IMR-90 (cell line): ENCODE data around the gene NYAP1. TPM values are rescaled to one million over a fixed set of nuclear protein-coding genes. Genes with fewer than 3 reads are reported as not detected.

Experiments used
- ATAC-seq: fragments of 200-7000 bp; cut with Tn5 transposase; 2 replicates; pipeline ENCODE4 v1.9.1; 2020; ENCODE audit warnings: low read depth, mild to moderate bottlenecking, moderate library complexity
- BruUV-seq: library from RNA; stranded (reverse); fragments of 400-500 nt; replicated peaks from 2 replicates; lab custom pipeline; 2021; lab: Mats Ljungman, UMichigan
- CTCF ChIA-PET: fragments of 300-600 bp; formaldehyde crosslinking; extraction: SDS; loops from one replicate; lab custom pipeline; 2021; ENCODE audit warnings: antibody characterized with exemption; lab: Yijun Ruan, JAX
- POLR2A ChIA-PET: fragments of 300-600 bp; sonication (Branson Sonifier 250); formaldehyde crosslinking; loops from one replicate; lab custom pipeline; 2022; ENCODE audit warnings: antibody characterized with exemption; ENCODE audit not compliant: unreplicated experiment; lab: Charles Lee
- DNase-seq: peaks from one replicate; pipeline ENCODE4 v3.0.0; 2013
- H2AFZ ChIP-seq: replicated peaks from 2 replicates; pipeline ENCODE3; 2013; ENCODE audit warnings: low read length, mild to moderate bottlenecking; ENCODE audit not compliant: poor library complexity
- H2AK5ac ChIP-seq: 2 replicates; pipeline ENCODE4 v1.6.1; 2013; ENCODE audit warnings: low read depth, low read length, inconsistent platforms
- H2AK9ac ChIP-seq: replicated peaks from 2 replicates; pipeline ENCODE3; 2013; ENCODE audit warnings: mild to moderate bottlenecking, low read depth, low read length, moderate library complexity; ENCODE audit not compliant: poor library complexity
- H2BK120ac ChIP-seq: 2 replicates; pipeline ENCODE4 v1.6.1; 2013; ENCODE audit warnings: low read depth, low read length, inconsistent platforms
- H2BK15ac ChIP-seq: 3 replicates; pipeline ENCODE4 v1.6.1; 2013; ENCODE audit warnings: low read depth, low read length, inconsistent platforms
- H2BK20ac ChIP-seq: 2 replicates; pipeline ENCODE4 v1.6.1; 2013; ENCODE audit warnings: low read depth, mild to moderate bottlenecking, inconsistent platforms, low read length, moderate library complexity
- H2BK5ac ChIP-seq: 2 replicates; pipeline ENCODE4 v1.6.1; 2013; ENCODE audit warnings: mild to moderate bottlenecking, low read depth, low read length, inconsistent platforms; ENCODE audit not compliant: poor library complexity, severe bottlenecking
- H3K14ac ChIP-seq: replicated peaks from 2 replicates; pipeline ENCODE4 v1.6.1; 2013; ENCODE audit warnings: low read depth, low read length, inconsistent platforms
- H3K18ac ChIP-seq: 2 replicates; pipeline ENCODE4 v1.6.1; 2013; ENCODE audit warnings: low read depth, low read length, control low read depth
- H3K23ac ChIP-seq: 2 replicates; pipeline ENCODE4 v1.6.1; 2013; ENCODE audit warnings: low read depth, low read length, inconsistent platforms
- H3K27ac ChIP-seq: 2 replicates; pipeline ENCODE4 v1.5.1; 2013; ENCODE audit warnings: mild to moderate bottlenecking, control low read depth, low read length; ENCODE audit not compliant: insufficient read depth
- H3K27me3 ChIP-seq: 2 replicates; pipeline ENCODE4 v1.6.1; 2013; ENCODE audit warnings: low read length; ENCODE audit not compliant: control insufficient read depth, insufficient read depth
- H3K36me3 ChIP-seq: 2 replicates; pipeline ENCODE4 v1.6.1; 2013; ENCODE audit warnings: low read length, mixed read lengths; ENCODE audit not compliant: control insufficient read depth, insufficient read depth
- H3K4ac ChIP-seq: 2 replicates; pipeline ENCODE4 v1.6.1; 2013; ENCODE audit warnings: low read depth, low read length, inconsistent platforms
- H3K4me1 ChIP-seq: 2 replicates; pipeline ENCODE4 v1.6.1; 2013; ENCODE audit warnings: low read length, mixed read lengths; ENCODE audit not compliant: control insufficient read depth, insufficient read depth
- H3K4me2 ChIP-seq: 2 replicates; pipeline ENCODE4 v1.6.1; 2013; ENCODE audit warnings: low read depth, mild to moderate bottlenecking, control low read depth, low read length, moderate library complexity
- H3K4me3 ChIP-seq: 2 replicates; pipeline ENCODE4 v1.5.1; 2013; ENCODE audit warnings: low read depth, mild to moderate bottlenecking, control low read depth, low read length, moderate library complexity; ENCODE audit not compliant: insufficient read depth
- H3K56ac ChIP-seq: 2 replicates; pipeline ENCODE4 v1.6.1; 2013; ENCODE audit warnings: low read length, inconsistent platforms; ENCODE audit not compliant: insufficient read depth; ENCODE audit errors: extremely low read depth
- H3K79me1 ChIP-seq, 2 experiments: 2 replicates each; pipeline ENCODE4 v1.6.1; 2013; ENCODE audit warnings: low read length in 2 of 2, inconsistent platforms in 1 of 2, low read depth in 1 of 2
- H3K9ac ChIP-seq: 2 replicates; pipeline ENCODE4 v1.6.1; 2013; ENCODE audit warnings: low read depth, low read length, control low read depth
- H3K9me1 ChIP-seq: 2 replicates; pipeline ENCODE4 v1.6.1; 2013; ENCODE audit warnings: low read length, inconsistent platforms; ENCODE audit not compliant: insufficient read depth
- H3K9me3 ChIP-seq: 2 replicates; pipeline ENCODE4 v1.6.1; 2013; ENCODE audit warnings: low read length; ENCODE audit not compliant: control insufficient read depth, insufficient read depth
- H4K20me1 ChIP-seq: 2 replicates; pipeline ENCODE4 v1.6.1; 2013; ENCODE audit warnings: low read length, inconsistent platforms; ENCODE audit not compliant: insufficient read depth
- H4K5ac ChIP-seq: 2 replicates; pipeline ENCODE4 v1.6.1; 2013; ENCODE audit warnings: mild to moderate bottlenecking, low read depth, low read length, control low read depth
- H4K8ac ChIP-seq, 2 experiments: 2 replicates each; pipeline ENCODE4 v1.6.1; 2013; ENCODE audit warnings: low read depth in 2 of 2, low read length in 2 of 2, control low read depth in 1 of 2, inconsistent platforms in 1 of 2
- H4K91ac ChIP-seq: 2 replicates; pipeline ENCODE4 v1.6.1; 2013; ENCODE audit warnings: low read depth, low read length, inconsistent platforms; ENCODE audit not compliant: insufficient read depth
- FOS ChIP-seq: fragments of 150-350 bp; IDR thresholded peaks from 2 replicates; pipeline ENCODE4 v1.6.1; 2016; ENCODE audit warnings: low read depth, low read length
- MAZ ChIP-seq: IDR thresholded peaks from 2 replicates; pipeline ENCODE4 v1.6.1; 2012; ENCODE audit warnings: low read depth, mild to moderate bottlenecking, low read length, improper control_type of control experiment, moderate library complexity, borderline replicate concordance
- RAD21 ChIP-seq: IDR thresholded peaks from 2 replicates; pipeline ENCODE4 v1.6.1; 2012; ENCODE audit warnings: low read length, improper control_type of control experiment
- RCOR1 ChIP-seq: IDR thresholded peaks from 2 replicates; pipeline ENCODE4 v1.6.1; 2012; ENCODE audit warnings: mild to moderate bottlenecking, low read length, improper control_type of control experiment; ENCODE audit not compliant: insufficient replicate concordance
- SMC3 ChIP-seq: fragments of 150-350 bp; IDR thresholded peaks from 2 replicates; pipeline ENCODE4 v1.6.1; 2016; ENCODE audit warnings: low read depth, mild to moderate bottlenecking, antibody characterized with exemption, low read length, moderate library complexity
- WGBS, 2 experiments: methylation state at CpG; one replicate each; pipeline versions ENCODE4 v1.1.5 to v1.1.7; 2013; ENCODE audit warnings: missing lambda C conversion rate in 2 of 2; ENCODE audit not compliant: insufficient read length in 1 of 2; ENCODE audit errors: extremely low coverage in 2 of 2; 5-methylcytosine and 5-hydroxymethylcytosine counted together
- dilution Hi-C: fragments of 300-500 bp; cut with HindIII; formaldehyde crosslinking; loops from one replicate; pipeline ENCODE4 v1.14.3; 2018; ENCODE audit warnings: low sequenced_read_pairs; ENCODE audit not compliant: unreplicated experiment
- in situ Hi-C: fragments of 300-500 bp; cut with MboI; formaldehyde crosslinking; loops from 3 replicates; pipeline ENCODE4 v1.14.3; 2019; ENCODE audit warnings: low sequenced_read_pairs, inconsistent platforms, mixed read lengths
- intact Hi-C: fragments of 100-400 bp; cut with micrococcal nuclease; formaldehyde crosslinking; loops from 2 replicates; pipeline ENCODE4 v1.10.0; 2022
- polyA plus RNA-seq, 3 experiments: library from polyadenylated mRNA; depleted of rRNA; stranded (reverse); fragments of >200 nt; gene quantifications; 2 replicates each; pipeline ENCODE4 v1.2.3, GENCODE V29; 2012; ENCODE audit warnings: low replicate concordance in 1 of 3
- total RNA-seq: library from RNA; depleted of rRNA; stranded (reverse); fragments of >200 nt; gene quantifications from 2 replicates; pipeline ENCODE4 v1.2.3, GENCODE V29; 2012
- TF ChIP-seq, protein P1 (sequence below): fragments of 150-350 bp; IDR thresholded peaks from 2 replicates; pipeline ENCODE4 v1.6.1; 2016; ENCODE audit warnings: low read depth, mild to moderate bottlenecking, low read length, moderate library complexity, borderline replicate concordance
- TF ChIP-seq, protein P2 (sequence below): conservative IDR thresholded peaks from 2 replicates; pipeline ENCODE4 v1.5.1; 2012; ENCODE audit warnings: mild to moderate bottlenecking, low read depth, low read length, improper control_type of control experiment

The NYAP1 gene
- total and polyA plus RNA-seq, 2 of the 4 experiments (the other 2 are of a cell fraction), result 0.18 to 1.3 TPM

GRCh38 chr7:100482728-100483089, 1.0 kb upstream of the NYAP1 start (continued):
- no peak for TF ChIP-seq RCOR1
- TF ChIP-seq, protein P1, sequence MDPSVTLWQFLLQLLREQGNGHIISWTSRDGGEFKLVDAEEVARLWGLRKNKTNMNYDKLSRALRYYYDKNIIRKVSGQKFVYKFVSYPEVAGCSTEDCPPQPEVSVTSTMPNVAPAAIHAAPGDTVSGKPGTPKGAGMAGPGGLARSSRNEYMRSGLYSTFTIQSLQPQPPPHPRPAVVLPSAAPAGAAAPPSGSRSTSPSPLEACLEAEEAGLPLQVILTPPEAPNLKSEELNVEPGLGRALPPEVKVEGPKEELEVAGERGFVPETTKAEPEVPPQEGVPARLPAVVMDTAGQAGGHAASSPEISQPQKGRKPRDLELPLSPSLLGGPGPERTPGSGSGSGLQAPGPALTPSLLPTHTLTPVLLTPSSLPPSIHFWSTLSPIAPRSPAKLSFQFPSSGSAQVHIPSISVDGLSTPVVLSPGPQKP, result no peak

DNA sequence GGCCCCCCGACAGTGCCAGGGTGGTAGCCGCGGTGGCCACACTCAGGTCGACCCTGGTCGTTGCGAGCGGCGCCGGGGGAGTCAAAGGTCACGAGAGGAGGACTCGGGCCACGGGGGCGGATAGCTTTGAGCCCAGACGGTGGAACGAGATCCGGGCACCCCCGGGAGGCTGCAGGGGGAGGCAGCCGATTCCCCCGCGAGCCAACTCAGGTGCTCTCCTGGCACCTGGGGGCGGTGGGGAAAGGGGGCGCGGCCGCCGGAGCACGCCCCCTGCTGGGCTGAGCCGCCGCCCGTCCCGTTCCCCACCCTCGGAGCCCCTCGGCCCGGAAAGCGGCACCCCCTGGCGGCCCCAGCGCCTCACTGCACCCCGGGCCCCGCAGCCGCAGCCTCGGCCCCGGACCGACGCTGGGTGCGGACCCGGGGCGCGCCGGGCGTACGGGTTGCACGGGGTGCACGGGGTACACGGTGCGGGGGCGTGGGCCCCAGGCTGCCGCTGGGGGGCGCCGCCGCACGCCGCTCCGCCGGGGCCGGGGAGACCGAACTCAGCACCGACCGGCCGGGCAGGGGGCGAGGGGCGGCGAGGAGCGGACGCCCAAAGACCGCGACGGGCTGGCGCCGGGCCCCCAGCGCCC, 521 bp upstream of the NYAP1 start:
- peak overlapping the region; percentile 90 for H3K4me2 ChIP-seq
- peak overlapping the region; percentile 96 for H2AFZ ChIP-seq
- peak; percentile 76 for ATAC-seq
- no peaks in the 10 kb centered on the region for H3K36me3 ChIP-seq
- H4K20me1 ChIP-seq, result no peaks in the 10 kb centered on the region
- H3K14ac ChIP-seq, result no peak overlapping the region
- no peak overlapping the region for H2BK5ac ChIP-seq
- H2AK5ac ChIP-seq, result no peak overlapping the region
- H2BK15ac ChIP-seq, result no peak overlapping the region; the same call in 2 of the 3 replicates
- dilution Hi-C loops (no loop called here), intact Hi-C loops (no loop called here), in situ Hi-C loops (loop anchor here (5.0 kb wide), 1 partner anchor 59 kb away; no protein-coding TSS in a partner anchor)
- peak; percentile 16 for DNase-seq
- no peak overlapping the region for H4K91ac ChIP-seq
- BruUV-seq, result no TSS peak
- no peak overlapping the region for H2BK120ac ChIP-seq
- POLR2A ChIA-PET, result interaction anchor here (0.6 kb wide), 1 partner anchor 105 kb away, joined by 5 read pairs; no protein-coding TSS in a partner anchor
- no peak overlapping the region for H3K18ac ChIP-seq
- no peaks in the 10 kb centered on the region for H3K9me1 ChIP-seq
- H3K4ac ChIP-seq, result 0 out of 2 replicates have a peak overlapping the region, but pooled peaks have one; percentile 40
- no peak overlapping the region for H2BK20ac ChIP-seq
- no peak overlapping the region; the same call in 1 of the 2 replicates for H3K27ac ChIP-seq
- H3K9me3 ChIP-seq, result no peaks in the 10 kb centered on the region
- 0% methylated on average over 22 of the region's 79 CpGs; no CpG with 5 or more reads in 1 of the 2 experiments for WGBS, 2 experiments
- peak overlapping the region; percentile 43 for H3K9ac ChIP-seq
- peak overlapping the region; percentile 90 for H2AK9ac ChIP-seq
- H3K4me3 ChIP-seq, result peak overlapping the region; percentile 73
- peak overlapping the region in 1 of 2 experiments; percentile 57; a peak in 2 of 4 replicates for H4K8ac ChIP-seq
- no peaks in the 10 kb centered on the region for H3K27me3 ChIP-seq
- H3K56ac ChIP-seq, result no peak overlapping the region
- CTCF ChIA-PET, result interaction anchor here (0.6 to 1.3 kb wide), 6 partner anchors 14 to 77 kb away, joined by 3 to 5 read pairs (median 4); partner anchors contain the start of gene AGFG2
- 0 out of 4 replicates have a peak, but pooled peaks cover 0 to 6% of the 10 kb centered on the region in 2 experiments for H3K79me1 ChIP-seq
- TF ChIP-seq RAD21 (peak; percentile 58), SMC3 (peak; percentile 59), FOS (no peak), MAZ (peak; percentile 90)
- TF ChIP-seq, protein P2, sequence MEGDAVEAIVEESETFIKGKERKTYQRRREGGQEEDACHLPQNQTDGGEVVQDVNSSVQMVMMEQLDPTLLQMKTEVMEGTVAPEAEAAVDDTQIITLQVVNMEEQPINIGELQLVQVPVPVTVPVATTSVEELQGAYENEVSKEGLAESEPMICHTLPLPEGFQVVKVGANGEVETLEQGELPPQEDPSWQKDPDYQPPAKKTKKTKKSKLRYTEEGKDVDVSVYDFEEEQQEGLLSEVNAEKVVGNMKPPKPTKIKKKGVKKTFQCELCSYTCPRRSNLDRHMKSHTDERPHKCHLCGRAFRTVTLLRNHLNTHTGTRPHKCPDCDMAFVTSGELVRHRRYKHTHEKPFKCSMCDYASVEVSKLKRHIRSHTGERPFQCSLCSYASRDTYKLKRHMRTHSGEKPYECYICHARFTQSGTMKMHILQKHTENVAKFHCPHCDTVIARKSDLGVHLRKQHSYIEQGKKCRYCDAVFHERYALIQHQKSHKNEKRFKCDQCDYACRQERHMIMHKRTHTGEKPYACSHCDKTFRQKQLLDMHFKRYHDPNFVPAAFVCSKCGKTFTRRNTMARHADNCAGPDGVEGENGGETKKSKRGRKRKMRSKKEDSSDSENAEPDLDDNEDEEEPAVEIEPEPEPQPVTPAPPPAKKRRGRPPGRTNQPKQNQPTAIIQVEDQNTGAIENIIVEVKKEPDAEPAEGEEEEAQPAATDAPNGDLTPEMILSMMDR, result peak; percentile 97
- no peak overlapping the region for H4K5ac ChIP-seq
- H3K23ac ChIP-seq, result no peak overlapping the region
- peaks cover 5% of the 10 kb centered on the region for H3K4me1 ChIP-seq
